HUES6 (cell line): ENCODE measurements around the gene LIPK.
"Not testable (repeated sequence)": the region's sequence is repeated elsewhere in the genome, so short reads cannot be mapped to it uniquely, and the experiment has no call there.

Experiments
- H3K27ac ChIP-seq: 2 replicates; pipeline ENCODE4 v1.7.0; 2013; ENCODE audit warnings: low read depth, mild to moderate bottlenecking, low read length, inconsistent platforms
- H3K27me3 ChIP-seq: 2 replicates; pipeline ENCODE4 v1.6.1; 2013; ENCODE audit warnings: low read length; ENCODE audit not compliant: control insufficient read depth, insufficient read depth
- H3K36me3 ChIP-seq: 2 replicates; pipeline ENCODE4 v1.6.1; 2013; ENCODE audit warnings: low read length; ENCODE audit not compliant: control insufficient read depth, insufficient read depth
- H3K4me1 ChIP-seq: 2 replicates; pipeline ENCODE4 v1.6.1; 2013; ENCODE audit warnings: low read length; ENCODE audit not compliant: control insufficient read depth, insufficient read depth
- H3K4me3 ChIP-seq: 2 replicates; pipeline ENCODE4 v1.5.1; 2013; ENCODE audit warnings: low read depth, low read length
- H3K9ac ChIP-seq: one replicate; pipeline ENCODE4 v1.6.1; 2013; ENCODE audit warnings: mild to moderate bottlenecking, low read length
- H3K9me3 ChIP-seq: 2 replicates; pipeline ENCODE4 v1.6.1; 2013; ENCODE audit warnings: low read depth, low read length; ENCODE audit not compliant: control insufficient read depth, insufficient read depth

Gene LIPK

GRCh38 chr10:88676283-88677060 is 29.6 kb upstream of the LIPK start:
- Histone ChIP-seq H3K36me3 (no peaks in the 10 kb centered on the region), H3K4me1 (peaks cover 7% of the 10 kb centered on the region), H3K4me3 (no peak overlapping the region), H3K9ac (no peak overlapping the region), H3K9me3 (no peaks in the 10 kb centered on the region), H3K27me3 (no peaks in the 10 kb centered on the region), H3K27ac (no peak overlapping the region)

GRCh38 chr10:88680958-88681357 is 25.1 kb upstream of the LIPK start:
- Histone ChIP-seq H3K27ac (no peak overlapping the region), H3K27me3 (peaks cover 6% of the 10 kb centered on the region; the same call in 1 of the 2 replicates), H3K4me1 (peaks cover 7% of the 10 kb centered on the region), H3K36me3 (no peaks in the 10 kb centered on the region), H3K4me3 (no peak overlapping the region), H3K9ac (no peak overlapping the region), H3K9me3 (no peaks in the 10 kb centered on the region)

GRCh38 chr10:88682491-88682890 is 23.6 kb upstream of the LIPK start:
- Histone ChIP-seq H3K27me3 (peaks cover 6% of the 10 kb centered on the region; the same call in 1 of the 2 replicates), H3K4me1 (no peaks in the 10 kb centered on the region), H3K4me3 (no peak overlapping the region), H3K9me3 (no peaks in the 10 kb centered on the region), H3K9ac (no peak overlapping the region), H3K36me3 (no peaks in the 10 kb centered on the region), H3K27ac (no peak overlapping the region)

GRCh38 chr10:88687853-88688467 is 18.1 kb upstream of the LIPK start:
- H3K36me3 ChIP-seq = no peaks in the 10 kb centered on the region
- H3K27ac ChIP-seq = no peak overlapping the region
- no peaks in the 10 kb centered on the region for H3K4me1 ChIP-seq
- peaks cover 33% of the 10 kb centered on the region for H3K27me3 ChIP-seq
- H3K9me3 ChIP-seq = no peaks in the 10 kb centered on the region
- no peak overlapping the region for H3K9ac ChIP-seq
- no peak overlapping the region for H3K4me3 ChIP-seq

- H3K27ac ChIP-seq = no peak overlapping the region
- H3K4me3 ChIP-seq = no peak overlapping the region
- no peaks in the 10 kb centered on the region for H3K9me3 ChIP-seq
- H3K9ac ChIP-seq = no peak overlapping the region
- no peaks in the 10 kb centered on the region for H3K4me1 ChIP-seq
- H3K27me3 ChIP-seq = peaks cover 41% of the 10 kb centered on the region
- H3K36me3 ChIP-seq = no peaks in the 10 kb centered on the region
Observed at GRCh38 chr10:88689366-88689765, 16.7 kb upstream of the LIPK start.

GRCh38 chr10:88693392-88694020 is 12.5 kb upstream of the LIPK start:
- no peaks in the 10 kb centered on the region for H3K36me3 ChIP-seq
- peaks cover 69% of the 10 kb centered on the region for H3K27me3 ChIP-seq

GRCh38 chr10:88702848-88703597 is 3.0 kb upstream of the LIPK start:
- H3K27me3 ChIP-seq = peaks cover 98% of the 10 kb centered on the region
- H3K27ac ChIP-seq = no peak overlapping the region
- no peaks in the 10 kb centered on the region for H3K36me3 ChIP-seq
- H3K4me1 ChIP-seq = peaks cover 16% of the 10 kb centered on the region
- H3K9me3 ChIP-seq = no peaks in the 10 kb centered on the region
- H3K4me3 ChIP-seq = no peak overlapping the region
- H3K9ac ChIP-seq = no peak overlapping the region

More at GRCh38 chr10:88693392-88694020, 12.5 kb upstream of the LIPK start:
- H3K9ac ChIP-seq = no peak overlapping the region
- no peak overlapping the region for H3K27ac ChIP-seq
- no peaks in the 10 kb centered on the region for H3K4me1 ChIP-seq
- H3K4me3 ChIP-seq = no peak overlapping the region
- H3K9me3 ChIP-seq = no peaks in the 10 kb centered on the region

GRCh38 chr10:88707429-88708155 is 1.5 kb downstream of the LIPK start:
- H3K9ac ChIP-seq = no peak overlapping the region
- H3K27ac ChIP-seq = no peak overlapping the region
- no peaks in the 10 kb centered on the region for H3K9me3 ChIP-seq
- no peak overlapping the region for H3K4me3 ChIP-seq
- peaks cover 71% of the 10 kb centered on the region for H3K27me3 ChIP-seq
- H3K4me1 ChIP-seq = peaks cover 21% of the 10 kb centered on the region
- no peaks in the 10 kb centered on the region for H3K36me3 ChIP-seq

- not testable (repeated sequence) for H3K9ac ChIP-seq, H3K27ac ChIP-seq, H3K9me3 ChIP-seq, H3K4me3 ChIP-seq, H3K36me3 ChIP-seq
- Histone ChIP-seq H3K27me3 (peaks cover 55% of the 10 kb centered on the region), H3K4me1 (peaks cover 14% of the 10 kb centered on the region; the same call in 1 of the 2 replicates)
Observed at GRCh38 chr10:88709361-88709760, 3.3 kb downstream of the LIPK start.

- Histone ChIP-seq H3K4me3 (no peak overlapping the region), H3K27me3 (peaks cover 21% of the 10 kb centered on the region; the same call in 1 of the 2 replicates), H3K9ac (no peak overlapping the region), H3K27ac (no peak overlapping the region), H3K36me3 (no peaks in the 10 kb centered on the region), H3K4me1 (no peaks in the 10 kb centered on the region), H3K9me3 (no peaks in the 10 kb centered on the region)
Observed at GRCh38 chr10:88715517-88715916, 9.5 kb downstream of the LIPK start.
